ENCODE measurements around the gene KIF2C.
A peak's percentile ranks its signal among the peaks of the same experiment; 100 is the strongest.

GRCh38 chr1:44807364-44808062 lies 67.9 kb downstream of the KIF2C start:
- TF ChIP-seq, protein P1, sequence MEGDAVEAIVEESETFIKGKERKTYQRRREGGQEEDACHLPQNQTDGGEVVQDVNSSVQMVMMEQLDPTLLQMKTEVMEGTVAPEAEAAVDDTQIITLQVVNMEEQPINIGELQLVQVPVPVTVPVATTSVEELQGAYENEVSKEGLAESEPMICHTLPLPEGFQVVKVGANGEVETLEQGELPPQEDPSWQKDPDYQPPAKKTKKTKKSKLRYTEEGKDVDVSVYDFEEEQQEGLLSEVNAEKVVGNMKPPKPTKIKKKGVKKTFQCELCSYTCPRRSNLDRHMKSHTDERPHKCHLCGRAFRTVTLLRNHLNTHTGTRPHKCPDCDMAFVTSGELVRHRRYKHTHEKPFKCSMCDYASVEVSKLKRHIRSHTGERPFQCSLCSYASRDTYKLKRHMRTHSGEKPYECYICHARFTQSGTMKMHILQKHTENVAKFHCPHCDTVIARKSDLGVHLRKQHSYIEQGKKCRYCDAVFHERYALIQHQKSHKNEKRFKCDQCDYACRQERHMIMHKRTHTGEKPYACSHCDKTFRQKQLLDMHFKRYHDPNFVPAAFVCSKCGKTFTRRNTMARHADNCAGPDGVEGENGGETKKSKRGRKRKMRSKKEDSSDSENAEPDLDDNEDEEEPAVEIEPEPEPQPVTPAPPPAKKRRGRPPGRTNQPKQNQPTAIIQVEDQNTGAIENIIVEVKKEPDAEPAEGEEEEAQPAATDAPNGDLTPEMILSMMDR (IDR thresholded peaks at IDR 0.05): peak in 2 of 3 donors; percentile 8 to 19
- no peak for TF ChIP-seq POLR2A (IDR thresholded peaks at IDR 0.05)
